ENCODE data around the gene THBD.

THBD gene

DNA sequence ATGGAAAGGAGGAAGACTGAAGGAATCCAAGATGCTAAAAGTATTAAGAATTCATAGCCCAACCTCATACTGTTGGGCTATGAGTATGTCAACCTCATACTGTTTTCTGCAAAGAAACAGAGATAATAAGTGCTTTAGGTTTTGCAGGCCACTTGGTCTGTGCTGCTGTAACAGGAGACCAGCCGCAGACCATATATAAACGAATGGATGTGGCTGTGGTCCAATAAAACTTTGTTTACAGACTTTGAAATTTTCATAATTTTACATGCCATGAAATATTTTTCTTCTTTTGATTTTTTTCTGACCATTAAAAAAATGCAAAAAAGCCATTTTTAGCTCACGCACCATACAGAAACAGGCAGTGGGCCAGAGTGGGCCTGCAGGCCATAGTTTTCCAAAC, 13.7 kb upstream of the THBD start:
- FAIRE-seq (no peak), DNase-seq (ENCODE audit: low spot score) (no peak)

DNA sequence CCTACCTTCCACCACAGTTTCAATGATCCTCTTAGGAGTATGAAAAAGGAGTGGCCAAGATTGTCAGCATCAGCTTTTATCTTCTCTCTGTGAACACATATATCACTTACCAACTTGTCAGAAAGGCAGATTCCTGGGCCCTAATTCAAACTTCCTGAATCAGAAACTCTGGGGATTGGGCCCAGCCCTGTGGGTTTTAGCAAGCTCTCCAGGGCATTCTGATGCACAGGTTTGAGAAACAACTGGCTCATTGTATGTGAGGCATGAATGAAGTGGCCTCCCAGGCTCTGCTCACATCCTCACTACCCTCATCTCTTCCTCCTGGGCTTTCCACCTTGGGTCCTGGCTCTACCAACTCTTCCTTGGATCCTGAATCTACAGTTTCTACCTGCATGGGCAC, 13.2 kb upstream of the THBD start:
- FAIRE-seq (no peak), DNase-seq (ENCODE audit: low spot score) (no peak)

DNA sequence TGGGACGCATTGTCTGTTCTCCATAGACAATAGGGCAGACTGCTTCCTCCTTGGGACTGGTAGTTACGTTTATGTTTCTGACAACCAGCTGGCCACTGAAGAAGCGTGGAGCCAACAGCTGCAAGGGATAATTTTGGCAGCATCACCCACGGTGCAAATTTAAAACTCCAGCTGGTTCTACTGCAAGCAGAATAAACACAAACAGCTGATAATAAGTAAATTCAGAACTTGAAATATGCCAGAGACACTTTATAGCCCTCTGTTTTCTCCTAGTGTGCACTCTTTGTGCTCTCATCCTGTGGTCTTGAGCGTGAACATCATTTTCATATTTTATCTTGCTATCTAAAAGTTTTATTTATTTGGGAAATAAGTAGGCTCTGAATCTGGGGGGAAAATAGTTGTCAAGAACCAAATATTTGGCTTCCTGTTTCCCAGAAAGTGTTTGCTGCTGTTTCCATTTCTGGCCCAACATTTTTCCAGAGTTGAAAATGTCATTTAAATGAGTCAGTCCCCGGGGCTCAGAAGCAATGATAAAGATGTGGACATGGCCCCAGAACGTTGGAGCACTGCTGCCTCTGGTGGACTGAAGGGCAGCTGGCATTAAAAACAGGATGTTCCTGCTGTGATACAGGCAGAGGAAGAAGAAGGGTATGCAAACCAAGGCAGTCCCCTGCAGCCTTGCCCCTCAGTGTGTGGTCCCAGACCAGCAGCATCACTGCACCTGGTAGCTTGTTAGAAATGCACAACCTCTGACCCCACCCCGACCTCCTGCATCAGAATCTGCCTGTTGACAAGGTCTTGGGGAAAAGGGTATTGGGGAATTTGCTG, 12.5 kb upstream of the THBD start:
- FAIRE-seq, result no peak
- DNase-seq (ENCODE audit: low spot score), result peak; percentile 42

DNA sequence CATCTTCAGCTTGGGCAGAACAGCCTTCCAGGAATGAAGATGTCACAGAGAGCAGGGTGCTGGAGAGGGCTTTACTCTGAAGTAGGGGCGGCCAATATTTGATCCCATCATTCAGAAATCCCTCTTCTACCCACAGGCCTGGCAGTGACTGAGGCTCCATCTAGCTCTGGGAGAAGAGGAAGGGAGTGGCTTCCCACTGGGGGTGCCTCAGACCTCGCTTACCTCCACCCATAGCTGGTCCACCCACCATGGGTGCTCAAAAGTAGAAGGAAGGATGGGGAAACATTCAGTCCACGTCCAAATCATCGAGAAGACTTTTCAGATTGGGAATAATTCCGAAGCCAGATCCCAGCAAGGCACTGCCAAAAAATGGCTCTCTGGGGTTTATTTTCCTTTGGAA, 11.8 kb upstream of the THBD start:
- FAIRE-seq, result no peak
- DNase-seq (ENCODE audit: low spot score), result no peak

DNA sequence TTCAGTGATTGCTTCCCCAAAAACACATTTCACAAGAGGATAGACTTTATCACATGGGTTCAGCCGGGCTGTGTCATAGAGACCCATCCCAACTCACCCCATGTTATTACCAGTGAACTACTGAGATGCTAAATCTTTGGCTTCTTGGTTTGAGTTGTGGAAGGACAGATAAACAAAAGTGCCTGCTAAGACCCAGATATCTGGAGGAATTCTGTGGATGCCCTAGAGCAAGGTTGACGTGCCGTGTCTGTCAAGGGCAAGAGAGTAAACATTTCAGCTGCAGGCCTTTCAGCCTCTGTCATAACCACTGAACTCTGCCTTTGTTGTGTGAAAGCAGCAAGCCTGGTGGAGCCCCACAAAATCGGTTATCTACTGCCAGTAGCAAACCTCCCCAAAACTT, 11.2 kb upstream of the THBD start:
- FAIRE-seq (no peak), DNase-seq (ENCODE audit: low spot score) (no peak)

DNA sequence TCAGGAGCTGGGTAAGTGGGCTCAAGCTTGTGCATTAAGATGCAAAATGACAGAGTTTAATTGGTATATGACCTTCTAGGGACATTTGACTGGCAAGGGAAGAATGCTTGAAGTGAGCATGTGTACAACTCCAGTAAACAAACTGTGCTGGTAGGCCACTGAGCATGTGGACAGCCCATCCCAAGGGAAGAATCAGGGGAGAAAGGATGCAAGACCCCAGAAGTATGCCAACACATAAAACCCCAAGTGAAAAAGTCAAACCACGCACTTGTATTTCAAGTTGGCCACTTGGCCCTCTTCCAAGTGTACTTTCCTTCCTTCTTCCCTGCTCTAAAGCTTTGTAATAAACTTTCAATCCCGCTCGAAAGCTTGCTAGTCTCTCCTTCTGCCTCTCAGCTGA, 10.4 kb upstream of the THBD start:
- FAIRE-seq (no peak), DNase-seq (ENCODE audit: low spot score) (no peak)

DNA sequence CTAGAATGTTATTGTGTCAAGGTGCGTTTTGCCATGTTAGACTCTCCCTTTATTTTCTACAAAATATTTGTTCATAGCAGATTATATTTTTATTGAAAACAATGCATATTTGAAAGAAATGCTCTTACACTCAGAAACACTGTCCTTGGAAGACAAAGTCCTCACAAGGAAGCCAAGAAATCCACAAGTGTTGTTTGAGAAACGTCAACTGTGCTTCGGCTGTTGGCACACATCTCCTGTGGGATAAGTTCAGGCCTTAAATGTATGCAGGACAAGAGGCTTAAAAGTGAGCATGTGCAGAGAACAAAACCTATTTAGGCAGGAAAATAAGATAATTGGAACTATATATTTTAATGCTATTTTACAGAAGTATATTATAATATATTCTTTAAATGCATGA, 9.5 kb upstream of the THBD start:
- no peak for DNase-seq (ENCODE audit: low spot score)
- no peak for FAIRE-seq

DNA sequence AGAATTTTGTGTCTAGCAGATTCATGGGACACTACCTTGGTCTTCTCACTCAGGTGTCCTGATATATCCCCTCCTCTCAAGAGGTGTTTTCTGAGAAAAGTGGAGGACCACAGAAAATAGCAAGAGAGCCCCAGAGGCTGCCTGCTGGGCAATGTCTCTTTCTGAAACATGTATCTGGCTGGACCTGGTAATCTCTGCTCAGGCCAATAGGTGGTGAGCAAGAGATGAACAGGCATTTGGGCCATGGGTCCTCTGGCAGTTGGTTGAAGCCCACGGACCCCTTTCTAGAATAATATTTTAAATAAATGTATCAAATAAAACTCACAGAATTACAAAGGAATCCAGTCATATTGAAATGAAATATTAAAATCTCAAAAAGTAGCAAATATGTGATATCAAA, 8.8 kb upstream of the THBD start:
- no peak for DNase-seq (ENCODE audit: low spot score)
- no peak for FAIRE-seq

DNA sequence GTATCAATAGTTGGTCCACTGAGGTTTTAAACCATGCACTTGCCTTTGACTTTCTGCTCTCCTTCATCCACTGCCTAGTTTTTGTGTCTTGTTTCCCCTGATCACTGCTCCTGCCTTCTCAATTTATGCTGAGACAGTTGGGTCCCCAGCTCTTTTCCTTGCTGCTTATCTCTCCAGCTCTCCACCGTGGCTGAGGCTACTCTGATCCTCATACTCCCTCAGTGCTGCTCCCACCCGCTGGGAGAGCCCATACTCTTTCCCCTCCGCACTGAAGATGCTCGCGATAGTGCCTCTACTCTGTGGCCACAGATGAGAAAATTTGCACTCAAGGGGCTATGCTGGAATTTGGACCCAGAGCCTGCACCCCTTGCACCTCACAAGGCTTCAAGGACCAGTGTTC, 3.4 kb upstream of the THBD start:
- FAIRE-seq, result no peak
- no peak for DNase-seq (ENCODE audit: low spot score)

DNA sequence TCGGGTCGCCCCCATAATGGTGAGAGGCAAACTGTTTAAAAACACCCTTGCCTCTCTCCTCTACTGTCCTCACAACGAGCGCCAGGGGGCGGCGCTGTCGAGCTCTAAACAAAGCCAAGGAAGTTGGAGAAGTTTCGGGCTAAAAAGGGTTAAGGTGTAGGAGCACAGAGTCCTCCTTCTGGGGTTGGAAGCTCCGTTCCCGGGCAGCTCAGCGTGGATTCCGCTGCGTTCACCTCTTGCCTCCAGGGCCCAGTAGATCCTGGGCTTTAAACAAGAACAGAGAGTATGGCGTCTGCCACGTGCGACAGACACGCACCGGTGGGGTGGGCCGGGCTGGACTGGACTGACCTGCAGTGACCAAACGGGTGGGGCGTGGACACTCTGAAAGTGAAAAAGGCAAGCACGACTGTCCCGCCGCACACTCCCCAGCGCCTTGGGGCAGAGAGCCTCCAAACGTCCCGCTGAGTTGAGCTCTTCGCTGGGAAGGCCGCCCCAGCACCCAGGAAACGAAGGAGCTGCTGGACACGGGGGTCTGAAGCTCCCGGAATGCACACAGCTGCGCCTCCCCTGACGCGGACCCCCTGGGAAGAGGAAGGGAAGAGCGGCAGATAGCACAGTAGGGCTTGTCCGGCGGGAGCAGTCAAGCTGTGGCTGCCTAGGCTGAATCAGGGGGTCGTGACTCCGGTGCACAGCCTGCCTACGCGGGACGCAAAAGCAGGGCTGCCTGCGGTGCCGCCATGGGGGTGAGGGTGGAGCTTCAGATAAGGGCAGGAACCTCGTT, 1.6 kb upstream of the THBD start:
- FAIRE-seq (no peak), DNase-seq (ENCODE audit: low spot score) (peak; percentile 10)

DNA sequence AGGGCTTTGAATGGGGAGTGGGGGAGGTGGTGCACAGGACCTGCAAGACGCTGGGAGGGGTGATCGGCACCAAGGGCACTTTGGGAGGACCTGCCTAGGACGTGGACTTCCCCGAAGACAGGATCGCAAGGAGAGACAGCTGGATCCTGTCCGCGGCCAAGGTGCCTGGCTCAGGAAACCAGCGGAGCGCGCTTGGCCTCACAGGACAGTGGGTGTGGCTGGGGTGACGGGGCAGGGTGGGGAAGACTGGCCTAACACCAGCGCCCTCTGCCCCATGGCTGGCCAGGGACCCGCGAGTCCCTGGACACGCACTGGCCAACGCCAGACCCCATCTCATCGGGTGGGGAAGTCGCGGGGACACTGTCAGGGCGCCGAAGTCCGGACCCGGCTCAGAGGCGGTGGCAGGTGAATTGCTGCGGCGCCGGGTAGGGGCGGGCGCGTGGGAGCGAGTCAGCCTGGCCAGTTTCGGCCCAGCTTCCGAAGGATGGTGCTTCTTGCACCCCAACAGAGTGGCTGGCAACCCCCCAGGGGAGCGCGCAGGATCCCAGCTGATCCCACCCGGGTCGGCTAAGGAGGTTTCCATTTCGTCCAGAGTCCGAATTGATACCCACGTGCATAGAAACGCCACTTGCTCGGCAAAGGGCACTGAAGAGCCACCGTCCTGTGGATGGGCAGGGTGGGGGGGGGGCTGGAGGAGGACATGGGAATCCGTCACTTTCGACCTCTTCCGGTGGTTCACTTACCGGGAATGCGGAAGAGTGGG, 785 bp upstream of the THBD start:
- FAIRE-seq (no peak), DNase-seq (ENCODE audit: low spot score) (no peak)

DNA sequence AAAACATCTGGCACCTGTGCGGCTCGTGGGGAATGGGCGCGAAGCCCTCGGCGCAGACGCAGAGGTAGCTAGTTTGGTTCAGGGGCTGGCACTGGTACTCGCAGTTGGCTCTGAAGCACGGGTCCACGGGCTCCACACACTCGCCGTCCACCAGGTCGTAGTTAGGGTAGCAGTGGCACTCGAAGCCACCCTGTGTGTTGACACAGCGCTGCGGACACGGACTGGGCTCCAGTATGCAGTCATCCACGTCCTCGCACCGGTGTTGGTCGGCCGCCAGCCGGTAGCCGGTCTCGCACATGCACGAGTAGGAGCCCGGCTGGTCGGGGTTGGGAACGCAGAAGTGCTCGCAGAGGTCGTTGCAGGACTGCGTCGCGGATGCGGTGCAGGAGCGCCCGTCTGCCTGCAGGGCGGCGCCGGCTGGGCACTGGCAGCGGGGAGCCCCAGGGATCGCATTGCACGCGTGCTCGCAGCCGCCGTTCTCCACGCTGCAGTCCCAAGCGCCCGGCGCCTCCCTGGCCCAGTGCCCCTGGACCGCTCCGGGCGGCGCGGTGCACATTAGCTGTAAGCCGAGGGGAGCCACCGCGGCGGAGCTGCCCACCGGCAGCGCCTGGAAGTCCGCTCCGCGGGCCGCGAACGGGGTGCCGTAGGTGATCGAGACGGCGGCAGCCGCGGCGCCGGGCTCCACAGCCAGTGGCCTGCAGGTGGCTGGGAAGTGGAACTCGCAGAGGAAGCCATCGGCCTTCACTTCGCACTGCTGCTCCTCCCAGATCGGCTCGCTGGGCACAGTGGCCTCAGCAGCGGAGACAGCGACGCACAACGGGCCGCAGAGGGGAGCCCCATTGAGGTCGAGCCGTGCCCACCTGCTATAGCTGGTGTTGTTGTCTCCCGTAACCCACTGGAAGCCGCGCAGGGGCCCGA, 930 bp downstream of the THBD start:
- DNase-seq (ENCODE audit: low spot score) (no peak), FAIRE-seq (no peak)

DNA sequence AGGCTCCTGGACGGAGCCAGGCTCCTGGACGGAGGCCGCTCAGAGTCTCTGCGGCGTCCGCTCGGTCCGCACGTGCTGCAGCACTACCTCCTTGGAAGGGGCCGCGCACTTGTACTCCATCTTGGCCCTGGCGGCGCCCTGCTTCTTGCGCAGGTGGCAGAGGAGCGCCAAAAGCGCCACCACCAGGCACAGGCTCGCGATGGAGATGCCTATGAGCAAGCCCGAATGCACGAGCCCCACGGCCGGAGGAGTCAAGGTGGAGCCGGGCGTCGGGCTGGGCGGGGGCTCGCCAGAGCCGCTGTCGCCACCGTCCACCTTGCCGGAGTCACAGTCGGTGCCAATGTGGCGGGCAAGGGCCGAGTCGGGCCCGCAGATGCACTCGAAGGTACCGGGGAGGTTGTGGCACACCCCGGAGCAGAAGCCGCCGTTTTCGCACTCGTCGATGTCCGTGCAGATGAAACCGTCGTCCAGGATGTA, 1.7 kb downstream of the THBD start:
- DNase-seq (ENCODE audit: low spot score), result no peak
- no peak for FAIRE-seq

DNA sequence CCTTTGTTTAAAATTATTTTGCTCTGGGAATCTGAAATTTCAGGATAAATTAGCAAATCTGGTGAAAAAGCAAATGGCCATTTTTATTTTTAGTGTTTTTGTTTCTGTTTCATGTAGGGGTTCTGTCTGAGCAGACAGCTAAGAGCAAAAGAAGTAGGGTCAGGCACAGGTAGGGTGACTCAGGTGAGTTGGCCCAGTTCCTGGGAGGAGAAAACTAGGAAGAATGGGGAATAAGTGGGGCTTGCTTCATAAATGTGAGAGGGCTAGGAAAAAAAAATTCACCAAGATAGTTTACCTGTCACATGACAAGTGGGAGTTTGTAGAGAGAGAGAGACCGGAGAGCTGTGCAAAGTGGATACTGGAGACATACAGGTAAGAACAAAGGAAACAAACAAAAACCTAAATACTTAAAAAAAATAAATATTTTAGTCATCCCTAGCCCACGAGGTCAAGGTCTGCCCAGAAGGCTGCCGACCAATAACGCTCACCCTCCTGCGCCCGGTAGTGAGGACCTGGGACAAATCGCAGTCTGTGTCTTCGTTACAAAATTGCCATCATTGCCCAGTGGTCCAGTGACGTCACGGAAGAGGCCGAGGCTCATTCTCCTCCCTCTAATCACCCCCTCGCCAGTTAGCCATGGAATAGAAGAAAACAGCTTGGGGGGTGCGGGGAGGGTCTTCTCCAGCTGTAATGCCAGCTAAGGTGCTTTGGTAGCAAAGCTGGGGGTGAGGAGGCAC, 2.3 kb downstream of the THBD start:
- DNase-seq (ENCODE audit: low spot score) (no peak), FAIRE-seq (no peak)

DNA sequence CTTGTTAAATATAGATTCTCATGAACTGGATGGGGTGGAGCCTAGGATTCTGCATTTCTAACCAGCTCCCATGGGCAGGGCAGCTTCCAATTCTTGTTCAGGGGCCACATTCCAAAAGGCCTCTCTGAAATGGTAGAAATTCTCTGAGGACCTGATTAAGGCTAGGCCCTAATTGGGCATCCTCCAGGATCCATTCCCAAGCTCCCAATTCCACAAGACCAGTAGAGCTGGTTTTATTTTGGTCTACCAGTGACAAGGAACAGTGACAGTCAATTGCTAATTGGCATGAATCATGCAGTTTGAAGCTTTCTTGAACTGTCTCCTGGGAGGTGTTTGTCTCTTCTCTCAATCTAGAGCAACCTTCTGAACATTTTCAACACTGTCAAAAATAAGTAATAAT, 3.0 kb downstream of the THBD start:
- FAIRE-seq (no peak), DNase-seq (ENCODE audit: low spot score) (no peak)

DNA sequence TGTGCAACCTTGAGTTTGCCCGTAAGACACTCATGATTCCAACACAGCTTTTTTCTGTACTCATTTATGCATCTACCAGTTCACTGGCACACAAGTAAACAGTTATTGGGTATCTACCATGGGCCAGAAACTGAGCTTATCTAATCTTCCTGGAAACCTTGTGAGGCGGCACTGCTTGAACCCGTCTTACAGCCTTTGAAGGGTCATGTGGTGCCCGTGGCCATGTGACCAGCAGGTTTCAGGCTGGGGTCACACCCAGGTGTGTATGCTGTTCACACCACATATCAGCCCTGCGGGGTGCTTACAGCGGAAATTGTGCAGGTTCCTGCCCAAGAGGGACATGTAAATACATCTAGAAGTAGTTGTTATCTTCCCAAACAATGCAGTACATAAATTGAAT, 6.1 kb downstream of the THBD start:
- FAIRE-seq, result no peak
- DNase-seq (ENCODE audit: low spot score), result no peak

DNA sequence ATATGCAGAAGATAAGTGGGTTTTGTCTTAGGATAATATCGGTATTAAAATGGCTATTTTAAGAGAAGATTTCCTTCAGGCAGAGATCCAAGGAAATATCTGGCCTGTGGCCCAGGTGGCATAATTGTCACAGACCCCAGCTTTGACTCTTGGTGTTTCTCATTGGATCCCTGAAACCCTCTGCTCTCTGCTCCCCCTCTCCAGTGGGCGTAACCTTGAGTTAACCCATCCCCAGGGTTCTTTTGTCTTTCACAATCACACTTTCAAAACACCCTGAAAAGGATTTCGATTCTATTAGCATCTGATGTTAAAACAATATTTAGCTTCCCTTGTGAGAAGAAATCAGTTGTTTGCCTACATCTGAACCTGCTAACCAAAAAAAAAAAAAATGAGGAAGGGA, 7.2 kb downstream of the THBD start:
- no peak for FAIRE-seq
- no peak for DNase-seq (ENCODE audit: low spot score)

DNA sequence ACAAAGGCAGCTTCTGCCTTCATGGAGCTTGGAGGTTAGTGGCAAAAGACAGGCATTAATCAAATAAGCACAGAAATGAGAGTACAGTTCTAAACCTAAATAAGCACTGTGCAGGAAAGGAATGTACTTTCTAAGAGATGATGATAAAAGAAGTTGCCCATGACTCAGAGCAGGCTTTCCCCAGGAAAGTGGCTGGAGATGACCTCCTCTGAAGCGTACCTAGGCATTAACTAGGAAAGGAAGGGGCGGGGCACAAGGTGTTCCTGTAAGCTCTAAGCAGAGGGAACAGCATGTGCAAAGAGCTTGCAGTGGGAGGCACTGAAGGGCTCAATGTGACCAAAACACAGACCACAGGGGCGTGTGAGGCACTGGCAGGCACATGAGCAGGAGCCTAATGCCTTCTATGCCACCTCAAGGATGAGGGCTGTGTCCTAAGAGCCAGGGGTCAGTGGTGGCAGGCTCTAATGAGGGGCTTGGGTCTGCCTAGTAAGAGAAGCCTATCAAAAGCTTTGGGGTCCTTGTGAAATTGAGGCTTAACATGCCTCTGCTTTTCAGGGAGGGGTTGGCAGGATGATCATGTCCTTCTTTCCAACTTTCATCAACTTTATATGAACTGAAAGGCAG, 9.5 kb downstream of the THBD start:
- DNase-seq (ENCODE audit: low spot score) (no peak), FAIRE-seq (no peak)

DNA sequence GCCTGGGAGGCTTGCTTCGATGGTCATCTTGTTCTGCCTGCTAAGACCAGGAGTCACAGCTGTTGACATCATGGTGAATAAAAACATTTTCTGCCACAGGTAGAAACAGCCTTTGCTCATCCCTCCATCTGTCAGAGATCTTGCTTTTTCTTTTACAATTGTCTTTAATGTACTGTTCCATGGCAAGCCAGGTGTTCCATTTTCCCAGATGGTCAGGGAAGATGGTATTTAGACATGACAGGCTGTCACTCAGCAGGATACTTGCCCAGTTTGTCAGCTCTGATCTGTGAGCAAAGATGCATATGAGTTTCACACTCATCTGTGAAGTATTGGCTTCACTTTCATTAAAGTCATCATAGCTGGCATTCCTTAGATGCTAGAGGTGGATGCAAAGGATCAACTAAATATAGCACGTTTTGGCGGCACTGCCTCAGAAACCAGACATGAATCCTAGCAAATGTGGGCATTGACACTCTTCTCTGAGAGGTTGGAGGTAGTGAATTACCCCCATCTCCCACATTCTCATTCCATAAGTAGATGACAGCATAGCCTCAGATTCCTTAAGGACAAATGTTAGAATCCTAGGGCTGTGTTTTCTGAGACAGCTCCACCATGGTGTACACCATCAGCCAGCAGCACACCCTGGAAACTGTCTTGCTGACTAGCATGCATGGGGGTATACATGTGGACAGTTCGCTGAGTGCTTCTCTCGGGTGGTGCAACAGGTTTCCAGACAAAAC, 10.2 kb downstream of the THBD start:
- DNase-seq (ENCODE audit: low spot score) (no peak), FAIRE-seq (no peak)

Data from RCC 7860 (cell line).